GM23338 (cell line): ENCODE data around the gene NDUFV2. TPM values are rescaled to one million over a fixed set of nuclear protein-coding genes. Genes with fewer than 3 reads are reported as not detected.
"Not testable (repeated sequence)": the region's sequence is repeated elsewhere in the genome, so short reads cannot be mapped to it uniquely, and the experiment has no call there.

Source experiments
- ATAC-seq: fragments of 200-7000 bp; cut with Tn5 transposase; 3 replicates; pipeline ENCODE4 v1.9.1; 2020
- DNase-seq: peaks from one replicate; pipeline ENCODE4 v3.0.0-alpha.2; 2015; ENCODE audit warnings: low spot score
- H2AFZ ChIP-seq: fragments of 200-600 bp; sonication (generic); 2 replicates; pipeline ENCODE4 v1.8.0; 2016; ENCODE audit warnings: antibody characterized with exemption, mild to moderate bottlenecking, moderate library complexity
- H3F3A ChIP-seq: fragments of 200-600 bp; sonication (generic); replicated peaks from 2 replicates; pipeline ENCODE4 v1.8.0; 2017; ENCODE audit warnings: antibody characterized with exemption, mixed run types, low read depth
- H3K27ac ChIP-seq: fragments of 200-600 bp; sonication (generic); 2 replicates; pipeline ENCODE4 v1.6.1; 2016; ENCODE audit warnings: low read depth
- H3K27me3 ChIP-seq: fragments of 200-600 bp; sonication (generic); 2 replicates; pipeline ENCODE4 v1.8.0; 2016; ENCODE audit warnings: mild to moderate bottlenecking, mixed run types, moderate library complexity; ENCODE audit not compliant: insufficient read depth
- H3K36me3 ChIP-seq: fragments of 200-600 bp; sonication (generic); 2 replicates; pipeline ENCODE4 v1.8.0; 2016; ENCODE audit warnings: mild to moderate bottlenecking; ENCODE audit not compliant: insufficient read depth
- H3K4me1 ChIP-seq: fragments of 200-600 bp; sonication (generic); 2 replicates; pipeline ENCODE4 v1.8.0; 2016; ENCODE audit warnings: mild to moderate bottlenecking, moderate library complexity; ENCODE audit not compliant: insufficient read depth
- H3K4me2 ChIP-seq: fragments of 200-600 bp; sonication (generic); 2 replicates; pipeline ENCODE4 v1.7.1; 2017; ENCODE audit warnings: mixed run types
- H3K4me3 ChIP-seq: fragments of 200-600 bp; sonication (generic); 2 replicates; pipeline ENCODE4 v1.6.1; 2016; ENCODE audit warnings: mixed run types
- H3K79me2 ChIP-seq: fragments of 200-600 bp; sonication (generic); replicated peaks from 2 replicates; pipeline ENCODE4 v1.8.0; 2017; ENCODE audit warnings: mild to moderate bottlenecking; ENCODE audit not compliant: insufficient read depth
- H3K9me2 ChIP-seq: fragments of 200-600 bp; sonication (generic); 2 replicates; pipeline ENCODE4 v1.8.0; 2017; ENCODE audit not compliant: insufficient read depth
- H4K20me1 ChIP-seq: fragments of 200-600 bp; sonication (generic); replicated peaks from 2 replicates; pipeline ENCODE4 v1.8.0; 2017; ENCODE audit warnings: mild to moderate bottlenecking; ENCODE audit not compliant: insufficient read depth
- H3K27ac Mint-ChIP-seq: 2 replicates; pipeline ENCODE4 v1.8.0; 2020; ENCODE audit warnings: inconsistent platforms, mild to moderate bottlenecking, moderate library complexity, mixed read lengths
- H3K27me3 Mint-ChIP-seq: 3 replicates; pipeline ENCODE4 v1.8.0; 2022; ENCODE audit warnings: low read depth, mild to moderate bottlenecking, moderate library complexity, mixed read lengths, inconsistent platforms; ENCODE audit not compliant: insufficient read depth, poor library complexity
- H3K36me3 Mint-ChIP-seq: 3 replicates; pipeline ENCODE4 v1.8.0; 2021; ENCODE audit warnings: low read depth, mild to moderate bottlenecking, inconsistent platforms, moderate library complexity, mixed read lengths
- H3K4me1 Mint-ChIP-seq: 3 replicates; pipeline ENCODE4 v1.8.0; 2020; ENCODE audit warnings: mild to moderate bottlenecking, inconsistent platforms, mixed read lengths
- H3K4me3 Mint-ChIP-seq: 3 replicates; pipeline ENCODE4 v1.8.0; 2021; ENCODE audit warnings: moderate library complexity, mild to moderate bottlenecking, inconsistent platforms, mixed read lengths
- H3K9me3 Mint-ChIP-seq: 3 replicates; pipeline ENCODE4 v1.8.0; 2020; ENCODE audit warnings: moderate library complexity, mild to moderate bottlenecking, inconsistent platforms, mixed read lengths
- CREB1 ChIP-seq: fragments of 250-450 bp; sonication (Bioruptor Pico); IDR thresholded peaks from 2 replicates; pipeline ENCODE4 v1.5.0; 2020; ENCODE audit warnings: low read depth, mild to moderate bottlenecking, moderate library complexity
- EZH2 ChIP-seq: fragments of 200-600 bp; sonication (generic); IDR thresholded peaks from one replicate; pipeline ENCODE4 v1.8.0; 2017; ENCODE audit warnings: antibody characterized with exemption, mild to moderate bottlenecking, low read depth; ENCODE audit not compliant: unreplicated experiment
- JUNB ChIP-seq: IDR thresholded peaks from one replicate; pipeline ENCODE4 v1.6.1; 2016; ENCODE audit warnings: antibody characterized with exemption; ENCODE audit not compliant: unreplicated experiment
- NANOG ChIP-seq: IDR thresholded peaks from 2 replicates; pipeline ENCODE4 v1.6.1; 2016; ENCODE audit warnings: antibody characterized with exemption, borderline replicate concordance
- REST ChIP-seq: IDR thresholded peaks from one replicate; pipeline ENCODE4 v1.6.1; 2018; ENCODE audit warnings: antibody characterized with exemption; ENCODE audit not compliant: unreplicated experiment
- STAT1 ChIP-seq: IDR thresholded peaks from one replicate; pipeline ENCODE4 v1.6.1; 2016; ENCODE audit warnings: antibody characterized with exemption; ENCODE audit not compliant: unreplicated experiment
- ZNF462 ChIP-seq: fragments of 250-450 bp; sonication (Bioruptor Pico); IDR thresholded peaks from 2 replicates; pipeline ENCODE4 v1.5.0; 2020; ENCODE audit warnings: mild to moderate bottlenecking, moderate library complexity
- polyA plus RNA-seq: library from polyadenylated mRNA; unstranded; fragments of >200 nt; fragmentation: Nextera tagmentation; extraction: Ambion mirVana; gene quantifications from 2 replicates; pipeline ENCODE4 v1.2.1, GENCODE V29; 2016
- total RNA-seq: library from RNA; depleted of rRNA; stranded (reverse); fragments of >200 nt; shearing (Covaris generic); gene quantifications from 2 replicates; pipeline ENCODE4 v1.2.3, GENCODE V29; 2014

The NDUFV2 gene
- total and polyA plus RNA-seq, 2 experiments from 2014 or later = 157 to 577 TPM

GRCh38 chr18:9092665-9093064, 9.8 kb upstream of the NDUFV2 start (continued):
- TF ChIP-seq ZNF462 (CRISPR knock-in tag) (no peak), JUNB (no peak), EZH2 (no peak), REST (no peak), CREB1 (no peak), NANOG (no peak), STAT1 (no peak)

GRCh38 chr18:9093109-9093508, 9.4 kb upstream of the NDUFV2 start:
- not testable (repeated sequence) for H3K9me3 Mint-ChIP-seq, ATAC-seq, H3K4me3 ChIP-seq, H3K4me2 ChIP-seq, H3K27me3 ChIP-seq, H3K27ac ChIP-seq, H3F3A ChIP-seq, H3K79me2 ChIP-seq, DNase-seq, H4K20me1 ChIP-seq, H3K4me3 Mint-ChIP-seq, H2AFZ ChIP-seq, H3K9me2 ChIP-seq, H3K36me3 ChIP-seq, H3K27ac Mint-ChIP-seq, H3K36me3 Mint-ChIP-seq, H3K27me3 Mint-ChIP-seq
- H3K4me1 ChIP-seq = peaks cover 29% of the 10 kb centered on the region
- H3K4me1 Mint-ChIP-seq = peaks cover 26% of the 10 kb centered on the region
